Femur (tissue), 1 donor: ENCODE measurements around the gene HDAC6.

Source experiments
- DNase-seq: peaks from one replicate; pipeline ENCODE4 v3.0.0-alpha.2; 2017

The HDAC6 gene

DNA sequence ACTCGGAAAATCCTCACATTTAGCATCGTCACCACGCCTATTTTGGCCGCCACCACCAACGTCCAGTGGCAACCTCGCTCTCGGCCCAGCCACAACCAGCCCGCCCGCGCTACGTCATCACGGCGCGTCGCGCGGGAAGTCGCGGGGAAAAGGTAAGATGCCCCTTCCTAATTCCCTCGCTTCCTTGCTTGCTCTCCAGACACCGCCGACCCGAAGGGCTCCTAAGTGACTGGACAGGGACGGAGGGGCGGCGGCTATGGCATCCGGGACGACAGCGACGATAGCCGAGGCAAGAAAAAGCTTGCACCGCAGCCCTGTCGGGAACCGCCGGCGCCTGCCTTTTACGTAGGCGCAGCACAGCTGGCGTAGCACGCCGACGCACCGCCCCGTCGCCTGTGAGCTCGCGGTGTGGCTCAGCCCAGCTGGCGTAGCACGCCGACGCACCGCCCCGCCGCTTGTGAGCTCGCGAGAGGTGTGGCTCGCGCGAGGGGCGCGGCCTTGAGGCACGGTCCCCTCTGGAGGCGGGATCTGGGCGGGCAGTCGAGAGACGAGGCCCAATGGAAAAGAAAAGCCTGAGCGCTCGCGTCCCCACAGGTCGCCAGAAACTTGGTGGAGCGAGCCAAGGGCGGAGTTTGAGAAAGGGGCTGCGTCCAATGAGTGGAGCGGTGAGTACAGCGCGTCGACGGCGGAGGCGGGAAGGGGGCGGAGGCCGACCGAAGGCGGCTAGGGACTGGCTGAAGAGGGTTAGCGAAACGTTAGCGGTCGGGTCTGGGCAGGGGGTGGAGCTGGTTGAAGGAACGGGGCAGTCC is at the start of gene HDAC6:
Gene HDAC6, plus strand, starts transcription at position 788 of the 809 bp plus-strand sequence. CDS start 626 bp downstream, outside the sequence.
- peak; percentile 99 for DNase-seq

DNA sequence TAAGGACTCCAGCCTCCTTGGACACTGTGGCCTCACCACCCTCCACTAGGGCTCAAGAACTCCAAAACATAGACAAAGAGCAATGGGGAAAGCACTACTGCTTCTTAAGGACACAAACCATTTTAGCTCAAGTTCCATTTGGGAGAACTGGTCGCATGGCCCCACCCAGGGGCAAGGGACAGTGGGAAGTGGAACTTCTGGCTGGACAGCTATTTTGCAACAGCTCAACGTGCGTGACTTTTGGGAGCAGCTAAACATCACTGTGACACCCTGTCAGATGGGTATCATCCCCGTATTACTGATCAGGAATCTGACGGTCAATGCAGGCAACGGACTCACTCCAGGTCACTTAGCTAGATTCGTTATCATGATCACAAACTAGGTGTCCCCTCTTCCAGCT is 49.4 kb upstream of the HDAC6 start:
- no peak for DNase-seq

- no peak for DNase-seq
Observed at GRCh38 chrX:48753708-48754228, 48.1 kb upstream of the HDAC6 start.

- DNase-seq: no peak
Observed at GRCh38 chrX:48754238-48754637, 47.6 kb upstream of the HDAC6 start.

DNA sequence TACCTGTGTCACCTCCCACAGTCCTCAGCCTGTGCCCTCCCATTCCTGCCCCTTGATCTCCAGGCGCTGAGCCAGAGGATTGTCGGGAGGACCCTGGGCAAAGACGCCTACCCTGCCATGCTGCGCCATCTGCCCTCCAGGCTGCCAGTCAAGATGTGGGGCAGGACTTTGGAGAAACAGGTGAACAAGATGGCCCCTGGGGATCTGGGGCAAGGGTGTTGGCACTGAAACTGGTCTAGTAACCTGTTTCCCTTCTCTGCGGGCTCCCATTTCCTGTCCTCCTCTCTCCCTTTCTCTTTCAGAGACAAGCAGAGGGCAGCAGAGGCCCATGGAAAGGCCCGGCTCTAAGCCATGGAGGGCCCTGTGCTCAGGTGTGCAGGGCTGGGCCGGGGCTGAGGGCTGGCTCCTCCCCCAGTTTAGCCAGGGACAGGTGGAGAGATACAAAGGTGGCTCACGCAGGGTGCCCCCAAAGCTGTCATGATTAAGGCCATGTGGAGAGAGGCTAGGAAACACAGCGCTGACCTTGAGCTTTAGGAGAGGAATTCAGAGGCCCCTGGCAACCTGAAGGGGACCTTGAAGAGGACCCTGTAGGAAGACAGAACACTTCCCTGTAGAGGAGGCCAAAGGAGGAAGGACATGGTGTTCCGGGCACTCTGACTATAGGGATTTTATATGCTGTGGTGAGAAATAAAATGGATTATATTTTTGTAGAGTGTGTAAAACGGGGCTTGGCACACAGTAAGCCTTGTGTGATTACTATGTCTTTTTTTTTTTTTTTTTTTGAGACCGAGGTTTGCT is 40.0 kb upstream of the HDAC6 start, which contains the start of gene GLOD5:
Gene GLOD5, plus strand, starts transcription at position 74 of the 798 bp plus-strand sequence. Its CDS starts 44 bp downstream, at position 118.
- DNase-seq: no peak

DNA sequence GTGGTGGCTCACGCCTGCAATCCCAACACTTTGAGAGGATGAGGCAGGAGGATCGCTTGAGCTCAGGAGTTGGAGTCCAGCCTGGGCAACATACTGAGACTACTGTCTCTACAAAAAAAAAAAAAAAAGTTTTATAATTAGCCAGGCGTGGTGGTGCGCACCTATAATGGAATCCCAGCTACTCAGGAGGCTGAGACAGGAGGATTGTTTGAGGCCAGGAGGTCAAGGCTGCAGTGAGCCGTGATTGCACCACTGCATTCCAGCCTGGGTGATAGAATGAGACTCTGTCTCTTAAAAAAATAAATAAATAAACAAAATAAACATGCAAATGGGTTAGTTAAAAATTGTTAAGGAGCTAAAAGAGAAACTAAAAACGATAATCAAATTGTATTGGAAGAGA is 32.6 kb upstream of the HDAC6 start:
- DNase-seq: no peak

GRCh38 chrX:48770296-48770695 is 31.6 kb upstream of the HDAC6 start:
- DNase-seq: no peak

DNA sequence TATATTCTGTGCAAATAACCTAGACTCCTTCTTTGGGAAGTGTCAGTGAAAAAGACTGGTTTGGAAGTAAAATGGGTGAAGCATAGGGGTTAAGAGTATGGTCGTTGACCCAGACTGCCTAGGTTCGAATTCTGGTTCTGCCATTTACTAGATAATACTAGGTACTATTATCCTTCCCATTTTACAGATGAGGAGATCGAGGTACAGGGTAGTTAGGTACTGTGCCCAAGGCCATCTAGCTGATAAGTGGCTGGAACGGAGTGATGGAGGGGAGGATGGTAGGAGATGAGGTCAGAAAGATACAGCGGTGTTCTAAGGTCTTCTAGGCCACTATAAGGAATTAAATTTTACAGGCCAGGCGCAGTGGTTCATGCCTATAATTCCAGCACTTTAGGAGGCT is 29.3 kb upstream of the HDAC6 start:
- no peak for DNase-seq

DNA sequence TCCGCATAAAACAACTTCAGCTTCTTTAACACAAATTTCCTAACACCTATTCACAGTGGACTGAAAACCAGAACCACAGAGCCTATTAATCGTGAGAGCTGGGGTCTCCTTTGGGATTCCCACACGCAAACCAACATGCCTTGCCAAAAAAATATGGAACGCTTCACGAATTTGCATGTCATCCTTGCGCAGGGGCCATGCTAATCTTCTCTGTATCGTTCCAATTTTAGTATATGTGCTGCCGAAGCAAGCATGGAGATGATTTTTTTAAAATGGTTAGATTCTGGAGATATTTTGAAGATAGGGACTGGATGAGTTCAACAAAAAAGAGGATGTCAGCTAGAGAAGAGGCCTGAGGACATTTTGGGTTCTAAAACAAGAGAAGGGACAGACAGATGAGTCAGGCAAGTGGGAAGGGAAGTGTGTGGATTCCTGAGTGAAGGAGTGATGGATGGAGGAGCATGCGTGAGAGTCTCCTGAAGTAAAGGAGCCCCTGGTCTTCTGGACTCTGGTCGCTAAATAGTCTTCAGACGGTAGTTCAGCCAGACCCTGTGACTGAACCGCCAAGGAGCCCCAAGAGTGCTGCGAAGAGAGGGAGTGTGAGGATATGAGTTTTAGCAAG is 24.9 kb upstream of the HDAC6 start:
- no peak for DNase-seq

GRCh38 chrX:48779399-48779798 is 22.5 kb upstream of the HDAC6 start:
- DNase-seq: no peak

DNA sequence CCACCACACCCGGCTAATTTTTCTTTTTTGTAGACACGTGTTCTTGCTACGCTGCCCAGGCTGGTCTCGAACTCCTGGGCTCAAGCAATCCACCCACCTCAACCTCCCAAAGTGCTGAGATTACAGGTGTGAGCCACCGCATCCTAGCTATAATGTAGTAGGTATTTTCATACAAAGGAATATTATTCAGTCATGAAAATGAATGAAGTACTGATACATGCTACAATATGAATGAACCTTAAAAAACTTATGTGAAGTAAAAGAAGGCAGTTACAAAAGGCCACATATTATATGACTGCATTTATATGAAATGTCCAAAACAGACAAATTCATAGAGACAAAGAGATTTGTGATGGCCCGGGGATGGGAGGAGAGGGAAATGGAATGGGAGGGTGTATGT is 20.2 kb upstream of the HDAC6 start:
- no peak for DNase-seq

DNA sequence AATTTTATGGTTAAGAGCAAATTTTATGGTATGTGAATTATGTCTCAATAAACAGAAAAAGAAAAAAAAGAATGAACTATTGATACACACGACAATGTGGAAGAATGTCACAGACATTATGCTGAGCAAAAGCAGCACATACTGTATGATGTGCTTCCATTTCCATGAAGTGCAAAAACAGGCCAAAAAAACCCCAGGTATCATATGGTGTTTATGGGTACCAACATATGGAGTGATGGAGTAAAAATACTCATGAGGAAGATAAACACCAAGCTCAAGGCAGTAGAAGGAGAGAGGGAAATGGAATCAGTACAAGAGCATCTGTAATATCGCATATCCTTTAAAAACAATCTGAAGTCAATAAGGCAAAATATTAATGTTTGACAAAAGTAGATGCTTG is 19.7 kb upstream of the HDAC6 start:
- DNase-seq: no peak

DNA sequence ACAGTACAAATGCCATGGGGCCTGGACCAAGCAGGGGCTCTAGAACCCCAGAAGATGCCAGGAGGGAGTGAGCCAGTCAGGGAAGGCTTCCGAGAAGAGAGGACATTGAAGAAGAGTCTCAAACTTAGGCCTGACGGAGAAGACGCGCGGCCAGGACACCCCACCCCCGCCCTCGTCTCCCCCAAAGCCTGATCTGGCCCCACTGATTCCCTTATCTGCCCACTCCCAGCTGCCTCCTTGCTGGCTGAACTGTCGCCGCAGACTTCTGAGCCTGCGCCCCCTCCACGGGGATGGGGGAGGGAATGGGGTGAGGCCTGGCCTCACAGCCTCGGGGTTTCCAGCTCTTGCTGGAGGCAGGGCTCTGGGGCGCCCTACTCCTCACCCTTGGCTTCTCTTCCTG is 19.1 kb upstream of the HDAC6 start:
- no peak for DNase-seq

DNA sequence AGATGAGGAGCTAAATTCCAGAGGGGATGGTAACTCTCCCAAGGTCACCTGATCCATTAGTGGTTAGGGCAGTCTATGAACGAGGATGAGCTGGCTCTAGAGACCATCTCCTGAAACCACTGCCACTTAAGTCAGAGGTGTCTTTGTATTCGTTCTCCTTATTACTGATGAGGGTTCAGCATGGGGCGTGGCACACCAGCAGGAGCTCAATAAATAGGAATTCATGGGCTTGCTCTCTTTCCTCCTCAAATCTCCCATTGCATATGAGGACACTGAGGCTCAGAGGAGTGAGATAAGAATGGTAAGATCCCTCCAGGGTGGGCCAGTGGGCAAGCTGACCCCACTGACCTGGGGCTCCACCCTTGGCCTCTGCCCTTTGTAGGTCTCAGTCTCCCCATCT is 17.1 kb upstream of the HDAC6 start:
- DNase-seq: no peak

GRCh38 chrX:48785186-48785539 is 16.7 kb upstream of the HDAC6 start:
- no peak for DNase-seq

DNA sequence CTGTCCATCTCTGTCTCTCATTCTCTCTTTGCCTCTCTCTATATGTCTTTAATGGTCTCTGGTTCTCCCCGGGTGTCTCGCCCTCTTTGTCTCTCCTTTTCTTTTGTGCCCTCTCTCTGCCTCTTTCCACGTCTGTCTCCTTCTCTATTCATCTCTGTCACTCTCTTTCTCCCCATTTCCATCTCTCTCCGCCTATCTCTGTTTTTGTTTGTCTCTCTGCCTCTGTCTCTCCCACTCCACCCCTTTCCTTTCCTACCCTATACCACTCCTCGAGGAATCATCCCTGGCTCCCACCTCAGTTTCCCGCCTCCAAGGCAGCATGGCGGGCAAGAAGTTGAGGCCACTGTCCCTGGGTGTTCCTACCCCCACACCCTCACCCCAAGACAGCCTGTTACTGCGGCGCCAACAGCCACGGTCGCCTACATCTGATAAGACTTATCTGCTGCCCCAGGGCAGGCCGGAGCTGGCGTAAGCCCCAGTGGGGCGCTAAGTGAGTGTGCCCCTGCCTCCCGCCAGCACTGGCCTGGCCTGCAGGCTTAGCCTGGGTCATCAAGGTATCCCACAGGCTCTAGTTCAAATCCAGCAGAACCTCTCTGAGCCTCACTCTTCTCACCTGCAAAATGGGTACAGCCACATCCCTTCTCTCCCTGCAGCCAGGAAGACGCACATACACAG is 16.2 kb upstream of the HDAC6 start:
- no peak for DNase-seq

GRCh38 chrX:48786341-48786800 is 15.5 kb upstream of the HDAC6 start, which contains the start of gene GATA1:
Gene GATA1, plus strand, starts transcription at chrX:48786590. Its CDS starts 4,520 bp downstream, at chrX:48791110.
- no peak for DNase-seq

- DNase-seq: no peak
Observed at GRCh38 chrX:48786825-48787504, 14.9 kb upstream of the HDAC6 start.

DNA sequence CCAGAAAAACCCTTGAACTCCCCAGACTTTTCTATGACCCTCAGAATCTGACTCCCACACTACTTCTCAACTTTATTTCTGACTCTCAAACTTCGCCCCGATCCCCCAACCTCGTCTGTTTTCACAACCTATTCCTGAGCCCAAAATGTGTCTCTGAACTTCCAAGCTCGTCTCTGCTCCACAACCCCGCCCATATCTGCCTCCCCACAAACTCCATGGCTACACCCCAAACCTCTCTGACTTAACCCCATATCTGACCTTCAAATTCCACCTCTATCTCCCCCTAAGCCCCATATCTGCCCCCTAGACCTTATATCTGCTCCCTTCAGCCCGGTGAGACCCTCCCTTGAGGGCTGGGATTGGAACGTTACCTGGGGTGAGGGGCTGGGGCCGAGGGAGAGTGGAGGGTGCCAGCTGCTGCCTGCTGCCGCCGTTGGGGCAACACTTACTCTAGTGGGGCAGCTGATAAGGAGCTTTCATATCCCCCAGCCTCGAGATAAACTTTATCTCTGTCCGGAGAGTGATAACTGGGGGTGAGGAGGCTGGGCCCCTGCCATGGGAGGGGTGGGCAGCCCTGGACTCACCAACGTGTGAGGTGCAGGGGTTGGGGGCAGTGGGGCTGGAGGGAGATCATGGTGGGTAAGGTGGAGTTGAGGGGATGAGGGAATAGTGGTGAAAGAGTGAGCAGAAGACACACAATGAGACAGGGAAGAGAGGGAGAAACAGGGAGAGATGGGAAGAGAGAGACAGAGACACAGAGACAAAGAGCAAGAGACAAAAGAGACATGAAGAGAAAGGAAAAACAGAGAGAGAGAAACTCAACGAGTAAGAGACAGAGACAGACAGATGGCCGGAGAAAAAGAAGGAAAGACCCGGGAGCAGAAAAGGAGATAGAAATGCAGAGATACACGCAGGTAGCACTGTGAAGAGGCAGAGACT is 14.1 kb upstream of the HDAC6 start:
- no peak for DNase-seq

- no peak for DNase-seq
Observed at GRCh38 chrX:48789366-48790220, 12.3 kb upstream of the HDAC6 start.
